HFFc6 (cell line): Measurements from ENCODE around the gene SCG5. TPM values are rescaled to one million over a fixed set of nuclear protein-coding genes. Genes with fewer than 3 reads are reported as not detected.
A peak's percentile ranks its signal among the peaks of the same experiment; 100 is the strongest.

Experiments used
- DNase-seq: peaks from one replicate; pipeline ENCODE4 v3.0.0-alpha.2; 2018
- H3K27ac Mint-ChIP-seq: 2 replicates; pipeline ENCODE4 v1.8.0; 2020; ENCODE audit warnings: mild to moderate bottlenecking, mixed read lengths
- H3K27me3 Mint-ChIP-seq: 2 replicates; pipeline ENCODE4 v1.8.0; 2021; ENCODE audit warnings: mild to moderate bottlenecking, moderate library complexity, mixed read lengths; ENCODE audit not compliant: insufficient read depth
- H3K36me3 Mint-ChIP-seq: 2 replicates; pipeline ENCODE4 v1.8.0; 2021; ENCODE audit warnings: low read depth, mixed read lengths
- H3K4me1 Mint-ChIP-seq: 2 replicates; pipeline ENCODE4 v1.8.0; 2020; ENCODE audit warnings: low read depth, mixed read lengths
- H3K4me3 Mint-ChIP-seq: 2 replicates; pipeline ENCODE4 v1.8.0; 2020; ENCODE audit warnings: mild to moderate bottlenecking, moderate library complexity, mixed read lengths
- H3K9me3 Mint-ChIP-seq: 2 replicates; pipeline ENCODE4 v1.8.0; 2020; ENCODE audit warnings: mild to moderate bottlenecking, mixed read lengths
- total RNA-seq, 6 experiments: library from RNA; stranded (reverse); fragmentation: NEBNext Ultra II Directional; extraction: Animal tissue kit (Norgen Biotek cat#: 25700); gene quantifications; 2 replicates in 1 of 6; 3 replicates in 5 of 6; pipeline ENCODE4 v1.2.3, GENCODE V29; 2021
- TF ChIP-seq, protein P1 (sequence below): fragments of 200-600 bp; sonication (generic); IDR thresholded peaks from 2 replicates; pipeline ENCODE4 v1.5.0; 2021; ENCODE audit warnings: antibody characterized with exemption, mild to moderate bottlenecking

Gene SCG5
- total RNA-seq, 6 experiments from 2014 or later, result 2.6 to 5.5 (median 3.5) TPM

DNA sequence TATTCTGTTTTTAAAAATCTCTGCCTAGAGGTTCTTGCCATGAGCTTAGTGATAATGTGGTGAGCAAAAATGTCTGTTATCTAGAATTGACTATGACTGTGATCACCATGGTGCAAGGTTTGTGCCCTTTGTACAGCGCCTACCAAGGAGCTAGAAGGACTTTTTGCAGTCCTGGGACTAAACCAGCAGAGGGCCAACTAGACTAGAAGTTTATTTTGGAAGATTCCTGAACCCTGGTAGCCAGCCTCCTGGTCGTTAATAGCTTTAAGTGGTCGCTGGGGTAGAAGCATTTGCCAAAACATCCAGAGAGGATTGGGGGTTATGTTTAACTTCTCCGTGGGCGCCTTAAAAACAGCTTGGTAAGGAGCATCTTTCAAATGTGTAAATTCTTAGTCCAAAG lies 7.8 kb downstream of the SCG5 start:
- DNase-seq, result peak; percentile 32
- Mint-ChIP-seq H3K4me1 (peaks cover 36% of the 10 kb centered on the region), H3K9me3 (no peaks in the 10 kb centered on the region), H3K36me3 (peaks cover 5% of the 10 kb centered on the region; the same call in 1 of the 2 replicates), H3K4me3 (no peak overlapping the region), H3K27ac (no peak overlapping the region; the same call in 1 of the 2 replicates), H3K27me3 (no peaks in the 10 kb centered on the region; the same call in 1 of the 2 replicates)
- TF ChIP-seq, protein P1, sequence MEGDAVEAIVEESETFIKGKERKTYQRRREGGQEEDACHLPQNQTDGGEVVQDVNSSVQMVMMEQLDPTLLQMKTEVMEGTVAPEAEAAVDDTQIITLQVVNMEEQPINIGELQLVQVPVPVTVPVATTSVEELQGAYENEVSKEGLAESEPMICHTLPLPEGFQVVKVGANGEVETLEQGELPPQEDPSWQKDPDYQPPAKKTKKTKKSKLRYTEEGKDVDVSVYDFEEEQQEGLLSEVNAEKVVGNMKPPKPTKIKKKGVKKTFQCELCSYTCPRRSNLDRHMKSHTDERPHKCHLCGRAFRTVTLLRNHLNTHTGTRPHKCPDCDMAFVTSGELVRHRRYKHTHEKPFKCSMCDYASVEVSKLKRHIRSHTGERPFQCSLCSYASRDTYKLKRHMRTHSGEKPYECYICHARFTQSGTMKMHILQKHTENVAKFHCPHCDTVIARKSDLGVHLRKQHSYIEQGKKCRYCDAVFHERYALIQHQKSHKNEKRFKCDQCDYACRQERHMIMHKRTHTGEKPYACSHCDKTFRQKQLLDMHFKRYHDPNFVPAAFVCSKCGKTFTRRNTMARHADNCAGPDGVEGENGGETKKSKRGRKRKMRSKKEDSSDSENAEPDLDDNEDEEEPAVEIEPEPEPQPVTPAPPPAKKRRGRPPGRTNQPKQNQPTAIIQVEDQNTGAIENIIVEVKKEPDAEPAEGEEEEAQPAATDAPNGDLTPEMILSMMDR, result peak; percentile 74

DNA sequence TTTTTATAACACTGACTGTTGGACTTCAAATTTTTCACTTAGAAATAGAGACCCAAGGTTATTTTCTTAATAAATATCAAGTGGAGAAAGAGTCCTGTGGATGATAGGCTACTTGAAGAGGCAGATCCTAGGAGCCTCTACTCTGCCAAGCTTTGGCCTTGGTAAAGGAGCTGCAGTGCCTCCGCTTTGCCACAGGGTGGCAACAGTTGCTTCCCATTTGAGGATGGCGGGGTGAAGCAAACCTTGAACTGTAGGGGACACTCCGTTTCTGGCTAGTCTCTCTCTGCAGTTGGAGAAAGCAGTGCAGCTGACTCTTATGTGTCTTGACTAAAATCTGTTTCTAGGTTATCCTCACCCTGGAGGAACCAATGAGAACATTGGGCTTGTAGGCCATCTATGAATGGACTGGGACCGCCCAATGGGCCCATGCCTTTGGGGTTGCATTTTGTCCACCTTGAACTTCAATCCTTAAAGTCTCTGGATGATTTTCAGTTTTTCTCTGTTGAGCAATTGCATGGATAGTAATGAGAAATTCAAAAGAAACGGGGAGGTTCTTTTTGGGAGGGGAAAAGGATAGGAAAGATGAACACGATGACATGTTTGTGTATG lies 9.8 kb downstream of the SCG5 start:
- peak overlapping the region; percentile 51 for H3K27ac Mint-ChIP-seq
- no peak overlapping the region for H3K4me3 Mint-ChIP-seq
- no peaks in the 10 kb centered on the region for H3K9me3 Mint-ChIP-seq
- H3K36me3 Mint-ChIP-seq, result peaks cover 10% of the 10 kb centered on the region; the same call in 1 of the 2 replicates
- H3K4me1 Mint-ChIP-seq, result peaks cover 39% of the 10 kb centered on the region
- no peaks in the 10 kb centered on the region; the same call in 1 of the 2 replicates for H3K27me3 Mint-ChIP-seq
- TF ChIP-seq, protein P1, result peak; percentile 98
- peak; percentile 64 for DNase-seq

DNA sequence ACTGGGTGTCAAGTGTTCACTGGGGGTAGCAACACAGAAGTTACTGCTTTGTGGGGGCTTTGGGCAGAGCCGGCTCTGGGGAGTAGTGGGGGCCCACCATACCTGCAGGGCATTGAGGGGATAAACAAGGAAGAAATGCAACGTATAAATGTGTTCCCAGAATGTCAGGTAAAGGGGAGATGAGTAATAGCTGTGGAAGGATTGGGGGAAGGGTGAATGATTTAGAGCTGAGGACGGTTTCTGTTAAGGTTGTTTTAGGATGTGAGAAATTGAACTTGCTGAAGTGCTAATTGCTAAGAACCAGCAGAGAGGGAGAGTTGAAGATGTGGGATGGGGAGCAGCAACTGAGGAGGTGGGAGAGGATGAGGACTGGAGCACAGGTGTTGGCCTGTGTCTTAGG lies 10.7 kb downstream of the SCG5 start:
- Mint-ChIP-seq H3K27ac (peak overlapping the region; percentile 51; the same call in 1 of the 2 replicates), H3K4me3 (no peak overlapping the region), H3K27me3 (no peaks in the 10 kb centered on the region; the same call in 1 of the 2 replicates), H3K9me3 (no peaks in the 10 kb centered on the region), H3K36me3 (peaks cover 10% of the 10 kb centered on the region; the same call in 1 of the 2 replicates), H3K4me1 (peaks cover 43% of the 10 kb centered on the region)
- TF ChIP-seq, protein P1, result no peak
- DNase-seq, result no peak

DNA sequence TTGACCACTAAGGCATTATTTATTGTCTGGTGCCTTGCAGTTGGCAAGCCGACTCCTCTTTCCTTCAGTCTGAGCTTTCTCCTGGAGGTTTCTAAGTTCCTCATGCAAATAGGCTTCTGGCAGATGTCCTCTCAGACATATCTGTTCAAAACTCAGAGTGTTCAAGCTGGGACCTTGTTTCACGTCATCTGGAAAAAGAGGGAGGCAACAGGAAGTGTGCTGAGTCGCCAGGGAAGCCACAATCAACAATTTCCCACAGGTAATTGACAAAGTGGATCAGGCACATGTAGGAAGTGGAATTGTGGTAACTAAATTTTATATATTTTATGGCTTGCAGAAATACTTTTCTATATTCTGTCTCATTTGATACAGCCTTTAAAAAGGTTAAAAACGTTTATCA lies 14.6 kb downstream of the SCG5 start:
- Mint-ChIP-seq H3K9me3 (no peaks in the 10 kb centered on the region), H3K4me3 (no peak overlapping the region), H3K27ac (no peak overlapping the region), H3K27me3 (no peaks in the 10 kb centered on the region), H3K36me3 (peaks cover 15% of the 10 kb centered on the region; the same call in 1 of the 2 replicates), H3K4me1 (peaks cover 74% of the 10 kb centered on the region)
- TF ChIP-seq, protein P1, result no peak
- DNase-seq, result no peak

DNA sequence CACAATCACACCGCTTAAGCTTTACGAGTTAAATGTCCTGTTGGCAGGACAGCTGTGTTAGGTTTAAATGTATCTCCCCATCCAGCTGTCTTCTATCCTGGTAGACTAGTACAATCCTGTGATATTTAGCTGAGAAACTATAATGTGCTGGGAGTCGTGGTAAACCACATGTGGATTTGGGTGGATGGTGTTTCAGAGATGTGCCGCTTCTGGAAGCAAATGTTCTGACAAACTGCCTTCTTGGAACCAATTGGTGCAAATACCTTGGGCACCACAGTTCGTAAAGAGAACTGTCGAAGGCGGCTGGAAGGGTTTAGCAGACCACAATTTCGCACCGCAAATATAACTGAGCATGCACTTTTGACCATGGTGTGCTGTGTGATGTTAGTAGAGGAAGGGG lies 15.0 kb downstream of the SCG5 start:
- Mint-ChIP-seq H3K27me3 (no peaks in the 10 kb centered on the region), H3K27ac (no peak overlapping the region), H3K4me1 (peaks cover 70% of the 10 kb centered on the region), H3K36me3 (peaks cover 15% of the 10 kb centered on the region; the same call in 1 of the 2 replicates), H3K9me3 (no peaks in the 10 kb centered on the region), H3K4me3 (no peak overlapping the region)
- DNase-seq, result no peak
- TF ChIP-seq, protein P1, result no peak
